Naive thymus-derived CD4-positive, alpha-beta T cell (primary cell): ENCODE data around the gene ZNF385D. TPM values are rescaled to one million over a fixed set of nuclear protein-coding genes. Genes with fewer than 3 reads are reported as not detected.

Source experiments
- ATAC-seq: fragments of 150-1000 bp; cut with Tn5 transposase; 2 replicates; pipeline ENCODE4 v1.10.0; 2021; ENCODE audit warnings: mild to moderate bottlenecking, moderate library complexity
- CTCF ChIA-PET: fragments of 350-600 bp; sonication (Branson Sonifier 250); formaldehyde crosslinking; loops from one replicate; lab custom pipeline; 2021; ENCODE audit warnings: antibody characterized with exemption; lab: Charles Lee
- POLR2A ChIA-PET: fragments of 350-600 bp; sonication (Branson Sonifier 250); formaldehyde crosslinking; loops from one replicate; lab custom pipeline; 2021; ENCODE audit warnings: antibody characterized with exemption, inconsistent platforms; lab: Charles Lee
- DNase-seq, 9 donors: peaks; one replicate each; pipeline versions ENCODE4 v3.0.0 to v3.0.0-alpha.2; 2020 to 2022; ENCODE audit warnings: mixed read lengths in 1 of 9
- H3K27ac ChIP-seq: one replicate; pipeline ENCODE4 v1.7.0; 2013; ENCODE audit warnings: mild to moderate bottlenecking, low read depth, low read length, moderate library complexity
- H3K27me3 ChIP-seq, 2 donors: one replicate each; pipeline ENCODE4 v1.7.0; 2013; ENCODE audit warnings: low read length in 2 of 2, mild to moderate bottlenecking in 2 of 2, moderate library complexity in 2 of 2; ENCODE audit not compliant: control insufficient read depth in 2 of 2, insufficient read depth in 2 of 2
- H3K36me3 ChIP-seq, 3 experiments: 1 replicate in 2 of 3; 2 replicates in 1 of 3; pipeline ENCODE4 v1.7.0; 2013; ENCODE audit warnings: low read length in 3 of 3, mild to moderate bottlenecking in 3 of 3, moderate library complexity in 1 of 3; ENCODE audit not compliant: insufficient read depth in 3 of 3, control insufficient read depth in 2 of 3
- H3K4me1 ChIP-seq, 2 donors: one replicate each; pipeline ENCODE4 v1.7.0; 2013; ENCODE audit warnings: low read length in 2 of 2, mild to moderate bottlenecking in 2 of 2, moderate library complexity in 1 of 2; ENCODE audit not compliant: control insufficient read depth in 2 of 2, insufficient read depth in 2 of 2
- H3K4me3 ChIP-seq: 2 replicates; pipeline ENCODE4 v1.7.0; 2013; ENCODE audit warnings: mild to moderate bottlenecking, low read length
- H3K9me3 ChIP-seq, 3 experiments: 1 replicate in 2 of 3; 2 replicates in 1 of 3; pipeline ENCODE4 v1.7.0; 2013; ENCODE audit warnings: low read length in 3 of 3; ENCODE audit not compliant: control insufficient read depth in 2 of 3
- H3K27ac Mint-ChIP-seq, 9 donors: one replicate each; pipeline ENCODE4 v1.8.0; 2020 to 2022; ENCODE audit warnings: mixed read lengths in 9 of 9, mild to moderate bottlenecking in 8 of 9, moderate library complexity in 5 of 9, inconsistent platforms in 2 of 9
- H3K27me3 Mint-ChIP-seq, 5 donors: one replicate each; pipeline ENCODE4 v1.8.0; 2021 to 2022; ENCODE audit warnings: mixed read lengths in 5 of 5, mild to moderate bottlenecking in 1 of 5
- H3K36me3 Mint-ChIP-seq, 5 donors: one replicate each; pipeline ENCODE4 v1.8.0; 2020 to 2022; ENCODE audit warnings: mixed read lengths in 5 of 5, mild to moderate bottlenecking in 3 of 5, inconsistent platforms in 1 of 5
- H3K4me1 Mint-ChIP-seq, 7 donors: one replicate each; pipeline ENCODE4 v1.8.0; 2020 to 2022; ENCODE audit warnings: mixed read lengths in 7 of 7, mild to moderate bottlenecking in 3 of 7, inconsistent platforms in 1 of 7
- H3K4me3 Mint-ChIP-seq, 10 donors: one replicate each; pipeline ENCODE4 v1.8.0; 2020 to 2022; ENCODE audit warnings: mild to moderate bottlenecking in 10 of 10, mixed read lengths in 10 of 10, moderate library complexity in 6 of 10, inconsistent platforms in 2 of 10
- H3K9me3 Mint-ChIP-seq, 11 donors: one replicate each; pipeline ENCODE4 v1.8.0; 2020 to 2022; ENCODE audit warnings: mixed read lengths in 11 of 11, mild to moderate bottlenecking in 4 of 11, inconsistent platforms in 1 of 11, moderate library complexity in 1 of 11
- intact Hi-C, 2 donors: fragments of 100-400 bp; cut with micrococcal nuclease; formaldehyde crosslinking; loops; one replicate each; pipeline ENCODE4 v1.15.1; 2023
- polyA plus RNA-seq, 2 donors: library from polyadenylated mRNA; unstranded; fragments of 300-500 nt; fragmentation: Illumina TruSeq; gene quantifications; one replicate each; pipeline ENCODE4 v1.2.3, GENCODE V29; 2021
- total RNA-seq, 6 experiments: library from RNA in 5 of 6; stranded (reverse) in 5 of 6; gene quantifications; 1 replicate in 5 of 6; 2 replicates in 1 of 6; pipeline ENCODE4 v1.2.3 and lab custom pipeline; 2021 to 2026

The ZNF385D gene
- total and polyA plus RNA-seq, 7 experiments from 2014 or later: 0.03 to 1.1 TPM; not detected in 5

- POLR2A ChIA-PET: no interaction called here
- Histone ChIP-seq H3K36me3 (no peaks in the 10 kb centered on the region), H3K27ac (no peak overlapping the region), H3K4me1 (no peaks in the 10 kb centered on the region), H3K4me3 (no peak overlapping the region), H3K27me3 (no peaks in the 10 kb centered on the region), H3K9me3 (no peaks in the 10 kb centered on the region)
- no peaks in the 10 kb centered on the region for H3K4me1 Mint-ChIP-seq
- H3K36me3 Mint-ChIP-seq: no peaks in the 10 kb centered on the region
- H3K27me3 Mint-ChIP-seq: no peaks in the 10 kb centered on the region
- H3K4me3 Mint-ChIP-seq: no peak overlapping the region
- peaks cover 0 to 10% (median 3%) of the 10 kb centered on the region in 11 donors for H3K9me3 Mint-ChIP-seq
- CTCF ChIA-PET: no interaction called here
- DNase-seq (no peak), ATAC-seq (no peak)
- intact Hi-C loops: no loop called here
- H3K27ac Mint-ChIP-seq: no peak overlapping the region
These were observed 28.9 kb upstream of the ZNF385D start for GRCh38 chr3:21779909-21780308.

- Histone ChIP-seq H3K27ac (no peak overlapping the region), H3K36me3 (no peaks in the 10 kb centered on the region), H3K9me3 (no peaks in the 10 kb centered on the region), H3K4me3 (no peak overlapping the region), H3K4me1 (no peaks in the 10 kb centered on the region), H3K27me3 (no peaks in the 10 kb centered on the region)
- ATAC-seq (no peak), DNase-seq (no peak)
- intact Hi-C loops: no loop called here
- Mint-ChIP-seq H3K36me3 (no peaks in the 10 kb centered on the region), H3K4me1 (no peaks in the 10 kb centered on the region), H3K9me3 (peaks cover 0 to 14% (median 5%) of the 10 kb centered on the region in 11 donors), H3K27ac (no peak overlapping the region), H3K27me3 (no peaks in the 10 kb centered on the region), H3K4me3 (no peak overlapping the region)
- CTCF ChIA-PET: no interaction called here
- POLR2A ChIA-PET: no interaction called here
These were observed 27.7 kb upstream of the ZNF385D start for GRCh38 chr3:21778715-21779114.

- no peak overlapping the region for H3K4me3 Mint-ChIP-seq
- intact Hi-C loops: no loop called here
- ATAC-seq (no peak), DNase-seq (no peak)
- Histone ChIP-seq H3K27me3 (no peaks in the 10 kb centered on the region), H3K4me1 (no peaks in the 10 kb centered on the region), H3K9me3 (no peaks in the 10 kb centered on the region), H3K36me3 (no peaks in the 10 kb centered on the region), H3K27ac (no peak overlapping the region), H3K4me3 (no peak overlapping the region)
- peaks cover 0 to 17% (median 6%) of the 10 kb centered on the region in 11 donors for H3K9me3 Mint-ChIP-seq
- H3K27ac Mint-ChIP-seq: no peak overlapping the region
- no peaks in the 10 kb centered on the region for H3K4me1 Mint-ChIP-seq
- CTCF ChIA-PET: no interaction called here
- no peaks in the 10 kb centered on the region for H3K27me3 Mint-ChIP-seq
- POLR2A ChIA-PET: no interaction called here
- H3K36me3 Mint-ChIP-seq: no peaks in the 10 kb centered on the region
These were observed 26.8 kb upstream of the ZNF385D start for GRCh38 chr3:21777821-21778220.

- H3K36me3 ChIP-seq: no peaks in the 10 kb centered on the region
- H3K36me3 Mint-ChIP-seq: peaks cover 0 to 8% (median 0%) of the 10 kb centered on the region in 5 donors
- DNase-seq (no peak), ATAC-seq (no peak)
- H3K9me3 Mint-ChIP-seq: peaks cover 2 to 25% (median 12%) of the 10 kb centered on the region in 11 donors
- H3K27ac Mint-ChIP-seq: no peak overlapping the region
- CTCF ChIA-PET: no interaction called here
- no peaks in the 10 kb centered on the region for H3K27me3 Mint-ChIP-seq
- no peaks in the 10 kb centered on the region for H3K9me3 ChIP-seq
- intact Hi-C loops: no loop called here
- POLR2A ChIA-PET: no interaction called here
- H3K4me3 ChIP-seq: no peak overlapping the region
- H3K4me3 Mint-ChIP-seq: no peak overlapping the region
- no peaks in the 10 kb centered on the region for H3K4me1 ChIP-seq
- no peaks in the 10 kb centered on the region for H3K27me3 ChIP-seq
- H3K4me1 Mint-ChIP-seq: no peaks in the 10 kb centered on the region
- H3K27ac ChIP-seq: no peak overlapping the region
These were observed 15.0 kb upstream of the ZNF385D start for GRCh38 chr3:21766002-21766401.

- peaks cover 0 to 4% (median 0%) of the 10 kb centered on the region in 5 donors for H3K27me3 Mint-ChIP-seq
These were observed 4.9 kb upstream of the ZNF385D start for GRCh38 chr3:21755896-21756295.

GRCh38 chr3:21754839-21755238 lies 3.8 kb upstream of the ZNF385D start:
- Mint-ChIP-seq H3K27ac (no peak overlapping the region), H3K4me3 (no peak overlapping the region), H3K9me3 (peaks cover 0 to 11% (median 3%) of the 10 kb centered on the region in 11 donors), H3K36me3 (peaks cover 0 to 6% (median 0%) of the 10 kb centered on the region in 5 donors), H3K27me3 (peaks cover 5 to 13% (median 6%) of the 10 kb centered on the region in 5 donors), H3K4me1 (no peaks in the 10 kb centered on the region)
- DNase-seq (no peak), ATAC-seq (no peak)
- Histone ChIP-seq H3K36me3 (no peaks in the 10 kb centered on the region), H3K4me3 (no peak overlapping the region), H3K27ac (no peak overlapping the region), H3K4me1 (no peaks in the 10 kb centered on the region), H3K27me3 (no peaks in the 10 kb centered on the region), H3K9me3 (no peaks in the 10 kb centered on the region)
- intact Hi-C loops: no loop called here
- POLR2A ChIA-PET: no interaction called here
- CTCF ChIA-PET: no interaction called here

More at GRCh38 chr3:21755896-21756295, 4.9 kb upstream of the ZNF385D start:
- Histone ChIP-seq H3K4me3 (no peak overlapping the region), H3K9me3 (no peaks in the 10 kb centered on the region), H3K27ac (no peak overlapping the region), H3K4me1 (no peaks in the 10 kb centered on the region), H3K27me3 (no peaks in the 10 kb centered on the region), H3K36me3 (no peaks in the 10 kb centered on the region)
- Mint-ChIP-seq H3K4me3 (no peak overlapping the region), H3K36me3 (no peaks in the 10 kb centered on the region), H3K9me3 (peaks cover 0 to 11% (median 3%) of the 10 kb centered on the region in 11 donors), H3K27ac (no peak overlapping the region), H3K4me1 (no peaks in the 10 kb centered on the region)
- POLR2A ChIA-PET: no interaction called here
- intact Hi-C loops: no loop called here
- no peak for DNase-seq
- CTCF ChIA-PET: no interaction called here
- no peak for ATAC-seq

- Histone ChIP-seq H3K36me3 (no peaks in the 10 kb centered on the region), H3K9me3 (no peaks in the 10 kb centered on the region), H3K4me1 (no peaks in the 10 kb centered on the region), H3K4me3 (no peak overlapping the region), H3K27me3 (no peaks in the 10 kb centered on the region), H3K27ac (no peak overlapping the region)
- CTCF ChIA-PET: no interaction called here
- Mint-ChIP-seq H3K36me3 (peaks cover 0 to 6% (median 0%) of the 10 kb centered on the region in 5 donors), H3K4me3 (no peak overlapping the region), H3K9me3 (peaks cover 0 to 11% (median 3%) of the 10 kb centered on the region in 11 donors), H3K27ac (no peak overlapping the region), H3K27me3 (peaks cover 5 to 20% (median 6%) of the 10 kb centered on the region in 5 donors), H3K4me1 (no peaks in the 10 kb centered on the region)
- POLR2A ChIA-PET: no interaction called here
- ATAC-seq (no peak), DNase-seq (no peak)
- intact Hi-C loops: no loop called here
These were observed 1.8 kb upstream of the ZNF385D start for GRCh38 chr3:21752749-21753347.
